ENCODE measurements around the gene TCN2. TPM values are rescaled to one million over a fixed set of nuclear protein-coding genes. Genes with fewer than 3 reads are reported as not detected.
A peak's percentile ranks its signal among the peaks of the same experiment; 100 is the strongest.

The TCN2 gene
- total and polyA plus RNA-seq, 10 of the 15 experiments (the other 5 are each of a cell fraction or from before 2014, with no cell fraction given) = 5.4 to 21.8 (median 11.0) TPM

DNA sequence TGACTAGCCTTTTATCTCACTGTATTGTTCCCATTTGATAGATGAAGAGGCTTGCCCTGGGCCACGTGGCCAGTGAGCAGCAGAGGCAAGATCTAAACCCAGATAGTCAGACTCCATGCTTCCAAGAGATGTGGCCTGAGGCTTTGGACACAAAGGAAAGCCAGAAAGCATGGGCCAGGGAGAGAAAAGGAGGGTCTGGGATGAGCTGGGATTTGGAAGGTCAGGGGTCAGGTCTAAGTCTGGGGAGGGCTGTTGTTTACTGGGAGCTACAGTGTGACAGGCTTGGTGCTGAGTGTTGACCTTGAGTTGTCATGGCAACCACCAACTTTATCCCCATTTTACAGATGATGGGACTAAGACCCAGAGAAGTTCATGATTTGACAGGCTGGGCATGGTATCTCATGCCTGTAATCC, 30.7 kb downstream of the TCN2 start:
- in situ Hi-C loops (cut with MboI) = loop anchor here (25.0 kb wide), 1 partner anchor 275 kb away; no protein-coding TSS in a partner anchor
- TF ChIP-seq RAD51 (IDR thresholded peaks at IDR 0.05) (peak; percentile 24; the same call in 1 of the 2 replicates), PML (IDR thresholded peaks at IDR 0.05; ENCODE audit: low read length) (no peak), LARP7 (IDR thresholded peaks at IDR 0.05) (0 out of 2 replicates have a peak, but pooled peaks have one; percentile 19), BMI1 (IDR thresholded peaks at IDR 0.05; ENCODE audit: borderline replicate concordance) (peak; percentile 84)
- TF ChIP-seq, protein P1, sequence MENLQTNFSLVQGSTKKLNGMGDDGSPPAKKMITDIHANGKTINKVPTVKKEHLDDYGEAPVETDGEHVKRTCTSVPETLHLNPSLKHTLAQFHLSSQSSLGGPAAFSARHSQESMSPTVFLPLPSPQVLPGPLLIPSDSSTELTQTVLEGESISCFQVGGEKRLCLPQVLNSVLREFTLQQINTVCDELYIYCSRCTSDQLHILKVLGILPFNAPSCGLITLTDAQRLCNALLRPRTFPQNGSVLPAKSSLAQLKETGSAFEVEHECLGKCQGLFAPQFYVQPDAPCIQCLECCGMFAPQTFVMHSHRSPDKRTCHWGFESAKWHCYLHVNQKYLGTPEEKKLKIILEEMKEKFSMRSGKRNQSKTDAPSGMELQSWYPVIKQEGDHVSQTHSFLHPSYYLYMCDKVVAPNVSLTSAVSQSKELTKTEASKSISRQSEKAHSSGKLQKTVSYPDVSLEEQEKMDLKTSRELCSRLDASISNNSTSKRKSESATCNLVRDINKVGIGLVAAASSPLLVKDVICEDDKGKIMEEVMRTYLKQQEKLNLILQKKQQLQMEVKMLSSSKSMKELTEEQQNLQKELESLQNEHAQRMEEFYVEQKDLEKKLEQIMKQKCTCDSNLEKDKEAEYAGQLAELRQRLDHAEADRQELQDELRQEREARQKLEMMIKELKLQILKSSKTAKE (IDR thresholded peaks at IDR 0.05; ENCODE audit: low read depth, poor library complexity, severe bottlenecking) = no peak
- RAD21 ChIA-PET (ENCODE audit: unreplicated experiment) = interaction anchor here (1.6 to 2.1 kb wide), 2 partner anchors 13 to 117 kb away, joined by 3 to 6 read pairs; no protein-coding TSS in a partner anchor
- H3K9me3 ChIP-seq (replicated peaks; ENCODE audit: control insufficient read depth, insufficient read depth, low read length) = no peaks in the 10 kb centered on the region; the same call in 2 of the 3 replicates
- H3K27ac ChIP-seq (ENCODE audit: control insufficient read depth, insufficient read depth) = no peak overlapping the region
- no peak overlapping the region for H3K9ac ChIP-seq (ENCODE audit: control insufficient read depth, insufficient read depth, low read length)
- peaks cover 8% of the 10 kb centered on the region for H3K79me2 ChIP-seq (ENCODE audit: control insufficient read depth, insufficient read depth, low read length)
- BruUV-seq (replicated peaks) = TSS peak; percentile 41
- CTCF ChIA-PET = interaction anchor here (1.3 to 2.8 kb wide), 2 partner anchors 12 to 117 kb away, joined by 3 to 17 read pairs; no protein-coding TSS in a partner anchor
- SMC1A ChIA-PET (ENCODE audit: uncharacterized antibody, unreplicated experiment) = interaction anchor here (1.0 to 1.6 kb wide), 4 partner anchors 23 to 284 kb away, joined by 3 to 6 read pairs (median 6); no protein-coding TSS in a partner anchor
- peaks cover 4% of the 10 kb centered on the region; the same call in 1 of the 2 replicates for H3K4me1 ChIP-seq (ENCODE audit: control insufficient read depth, insufficient read depth, low read length)
- 57% methylated on average over 1 of the region's 1 CpG for WGBS (ENCODE audit: insufficient coverage, insufficient replicate concordance, low lambda C conversion rate, missing lambda C conversion rate)
- H3K4me2 ChIP-seq (ENCODE audit: control insufficient read depth, insufficient read depth) = peak overlapping the region; percentile 59
- POLR2A ChIA-PET = interaction anchor here (0.6 to 2.0 kb wide), 4 partner anchors 42 to 1302 kb away, joined by 3 to 15 read pairs (median 4); no protein-coding TSS in a partner anchor
- no peaks in the 10 kb centered on the region for H3K36me3 ChIP-seq (ENCODE audit: control insufficient read depth in 2 of 2, insufficient read depth in 2 of 2, low read length in 1 of 2)
- H3K4me3 ChIP-seq = peak overlapping the region; percentile 77; the same call in 1 of the 2 replicates
- H4K20me1 ChIP-seq (ENCODE audit: control insufficient read depth, insufficient read depth) = no peaks in the 10 kb centered on the region
- FAIRE-seq (no peak), ATAC-seq (no peak), DNase-seq (ENCODE audit: low read depth, low spot score) (no peak)
- H3K27me3 ChIP-seq (replicated peaks in 1 of 2; ENCODE audit: control insufficient read depth in 2 of 2, insufficient read depth in 2 of 2, low read length in 1 of 2) = no peaks in the 10 kb centered on the region
- intact Hi-C loops (cut with micrococcal nuclease; ENCODE audit: unreplicated experiment) = loop anchor here (10.0 kb wide), 1 partner anchor 447 kb away; the partner anchor contains the start of gene SMTN
- H2AFZ ChIP-seq (ENCODE audit: control insufficient read depth, low read depth, low read length) = no peak overlapping the region

All from GM12878 (cell line).